C4-2B (cell line): ENCODE measurements around the gene MAP7D1.

Source experiments
- H3K27ac ChIP-seq: fragments of 450-650 bp; 2 replicates; pipeline ENCODE4 v1.5.1; 2017
- CTCF ChIP-seq: fragments of 450-650 bp; conservative IDR thresholded peaks from 2 replicates; pipeline ENCODE4 v1.5.1; 2017; ENCODE audit warnings: mild to moderate bottlenecking
- ZFX ChIP-seq: fragments of 450-650 bp; IDR thresholded peaks from 2 replicates; pipeline ENCODE4 v1.6.1; 2017

The MAP7D1 gene

GRCh38 chr1:36172983-36173382 lies 17.0 kb downstream of the MAP7D1 start:
- TF ChIP-seq ZFX (no peak), CTCF (no peak)
- H3K27ac ChIP-seq: no peak overlapping the region

- H3K27ac ChIP-seq: no peak overlapping the region
- TF ChIP-seq CTCF (no peak), ZFX (no peak)
Observed at GRCh38 chr1:36174713-36175112, 18.8 kb downstream of the MAP7D1 start.

- TF ChIP-seq CTCF (no peak), ZFX (no peak)
- no peak overlapping the region for H3K27ac ChIP-seq
Observed at GRCh38 chr1:36175137-36176095, 19.5 kb downstream of the MAP7D1 start.

GRCh38 chr1:36176106-36176949 lies 20.4 kb downstream of the MAP7D1 start:
- H3K27ac ChIP-seq: no peak overlapping the region

GRCh38 chr1:36177589-36178431 lies 21.9 kb downstream of the MAP7D1 start:
- TF ChIP-seq CTCF (no peak), ZFX (no peak)
- H3K27ac ChIP-seq: no peak overlapping the region

More at GRCh38 chr1:36176106-36176949, 20.4 kb downstream of the MAP7D1 start:
- TF ChIP-seq ZFX: no peak
- TF ChIP-seq CTCF: no peak

GRCh38 chr1:36178471-36179219 lies 22.7 kb downstream of the MAP7D1 start:
- no peak overlapping the region for H3K27ac ChIP-seq
- TF ChIP-seq ZFX (no peak), CTCF (no peak)
